Bone marrow (tissue), 2 donors: ENCODE results near the gene USH2A.

ENCODE experiments used
- DNase-seq, 2 donors: peaks; one replicate each; lab custom pipeline; 2025; lab: John Stamatoyannopoulos, UW

The USH2A gene

DNA sequence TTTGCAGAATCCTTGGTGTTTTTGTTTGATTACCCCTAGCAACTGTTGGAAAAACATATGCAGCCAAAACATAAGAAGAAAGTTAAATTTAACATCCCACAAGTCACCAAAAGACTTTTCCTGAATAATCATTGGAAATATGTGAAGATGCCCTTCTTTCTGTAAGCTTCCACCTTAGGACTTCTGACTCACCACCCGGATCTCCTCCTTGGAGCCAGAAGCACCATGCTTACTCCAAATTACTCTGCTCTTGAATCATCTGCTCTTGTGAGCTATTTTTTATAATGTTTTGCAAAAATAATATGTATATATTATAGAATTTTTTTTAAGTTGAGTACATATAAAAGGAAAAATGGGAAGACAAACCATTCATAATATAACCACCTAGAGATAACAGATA lies 464.4 kb downstream of the USH2A start:
- no peak for DNase-seq

GRCh38 chr1:215957663-215958062 lies 465.6 kb downstream of the USH2A start:
- no peak for DNase-seq

DNA sequence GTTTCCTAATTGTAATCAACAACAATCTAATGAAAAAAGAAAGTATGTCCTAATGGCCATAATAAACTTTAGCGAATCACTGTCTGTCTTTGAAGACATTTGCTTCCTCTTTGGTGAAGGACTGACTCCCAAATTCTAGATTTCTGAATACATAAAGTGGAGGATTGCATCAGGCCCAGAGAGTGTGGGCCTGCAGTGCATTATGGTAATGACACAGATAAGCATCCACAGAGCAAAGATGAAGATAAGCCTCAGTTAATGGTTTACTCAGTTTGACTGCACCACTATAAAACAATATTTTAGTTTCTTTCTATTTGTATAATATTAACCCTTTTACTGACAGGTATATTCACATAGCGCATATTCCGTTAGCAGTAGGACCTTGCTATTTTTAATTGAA lies 490.7 kb downstream of the USH2A start:
- no peak for DNase-seq

- no peak for DNase-seq
These were observed 496.6 kb downstream of the USH2A start for GRCh38 chr1:215926670-215927069.

GRCh38 chr1:215923129-215923824 lies 500.0 kb downstream of the USH2A start:
- DNase-seq: no peak

DNA sequence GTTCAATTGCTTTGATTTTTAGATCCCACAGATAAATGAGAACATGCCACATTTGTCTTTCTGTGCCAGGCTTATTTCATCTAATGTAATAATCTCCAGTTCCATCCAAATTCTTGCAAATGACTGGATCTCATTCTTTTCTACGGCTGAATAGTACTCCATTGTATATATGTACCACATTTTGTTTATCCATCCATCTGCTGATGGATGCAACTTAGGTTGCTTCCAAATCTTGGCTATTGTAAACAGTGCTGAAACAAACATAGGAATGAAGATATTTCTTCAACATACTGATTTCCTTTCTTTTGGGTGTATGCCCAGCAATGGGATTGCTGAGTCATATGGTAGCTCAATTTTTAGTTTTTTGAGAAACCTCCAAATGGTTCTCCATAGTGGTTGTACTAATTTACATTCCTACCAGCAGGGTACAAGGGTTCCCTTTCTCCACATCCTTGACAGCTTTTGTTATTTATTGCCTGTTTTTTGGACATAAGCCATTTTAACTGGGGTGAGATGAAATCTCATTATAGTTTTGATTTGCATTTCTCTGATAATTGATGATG lies 511.8 kb downstream of the USH2A start:
- no peak for DNase-seq

DNA sequence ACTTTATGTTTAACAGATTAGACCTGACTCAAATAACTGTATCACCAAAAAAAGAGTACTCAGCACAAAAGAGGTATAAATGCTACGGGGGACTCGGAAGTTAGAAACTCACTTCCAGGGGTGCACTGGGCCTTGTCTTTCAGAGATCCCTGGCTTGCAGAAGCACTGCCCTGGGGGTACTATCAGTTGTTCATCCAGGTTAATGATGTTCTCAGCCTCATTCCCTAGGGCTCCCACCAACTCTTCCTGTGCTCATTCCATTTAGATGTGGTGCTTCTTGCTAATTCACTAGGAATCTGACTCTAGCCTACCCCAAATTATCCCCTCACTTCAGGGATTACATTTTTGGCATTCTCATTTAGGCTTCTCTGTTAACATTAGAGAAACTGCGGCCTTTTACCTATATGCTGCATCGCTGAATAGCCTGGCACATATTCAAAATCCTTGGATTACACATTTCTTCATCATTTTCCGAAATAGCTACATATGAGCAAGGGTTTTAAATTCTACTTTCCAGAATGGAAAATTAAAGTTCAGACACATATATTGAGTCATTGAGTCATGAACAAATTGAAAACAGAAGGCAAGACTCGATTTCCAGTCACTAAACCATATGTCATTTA lies 517.6 kb downstream of the USH2A start:
- no peak for DNase-seq

- DNase-seq: no peak
These were observed 522.6 kb downstream of the USH2A start for GRCh38 chr1:215900684-215901083.

DNA sequence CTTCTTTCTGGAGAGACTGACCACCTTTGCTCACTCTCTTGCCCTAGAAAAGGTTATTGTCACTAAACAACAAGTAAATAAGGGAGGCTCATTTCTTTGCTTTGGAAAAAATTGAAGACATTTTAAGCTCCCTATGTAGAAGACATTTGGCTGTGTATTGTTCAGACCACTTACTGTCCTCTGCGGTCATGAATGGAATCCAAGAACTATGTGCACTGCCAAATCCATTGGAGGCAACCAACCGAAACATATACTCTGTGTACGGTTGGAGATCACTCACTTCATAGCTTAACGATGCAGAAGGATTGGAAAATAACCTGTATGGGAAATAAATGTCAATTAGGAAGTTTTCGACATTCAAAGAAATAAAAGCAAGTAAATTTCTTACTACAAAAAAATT lies 523.3 kb downstream of the USH2A start:
- no peak for DNase-seq

GRCh38 chr1:215895893-215896292 lies 527.4 kb downstream of the USH2A start:
- DNase-seq: no peak

DNA sequence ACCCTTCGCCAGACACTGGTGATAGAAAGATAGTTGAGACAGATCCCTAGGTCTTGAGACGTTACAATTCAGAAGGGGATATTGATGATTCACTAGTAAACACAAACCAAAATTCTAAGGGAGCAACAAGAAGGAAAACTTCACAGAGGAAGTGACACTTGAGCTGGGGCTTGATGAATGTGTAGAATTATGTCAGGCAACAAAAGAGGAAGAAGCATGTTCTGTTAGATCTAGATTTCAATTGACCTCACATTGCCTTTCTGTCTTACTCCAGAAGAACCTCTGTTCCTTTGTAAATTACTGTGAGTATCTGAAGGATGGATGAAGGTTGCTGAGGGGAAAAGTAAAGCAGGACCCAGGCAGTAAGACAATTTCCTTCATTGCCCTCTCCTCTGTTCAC lies 528.0 kb downstream of the USH2A start:
- no peak for DNase-seq

DNA sequence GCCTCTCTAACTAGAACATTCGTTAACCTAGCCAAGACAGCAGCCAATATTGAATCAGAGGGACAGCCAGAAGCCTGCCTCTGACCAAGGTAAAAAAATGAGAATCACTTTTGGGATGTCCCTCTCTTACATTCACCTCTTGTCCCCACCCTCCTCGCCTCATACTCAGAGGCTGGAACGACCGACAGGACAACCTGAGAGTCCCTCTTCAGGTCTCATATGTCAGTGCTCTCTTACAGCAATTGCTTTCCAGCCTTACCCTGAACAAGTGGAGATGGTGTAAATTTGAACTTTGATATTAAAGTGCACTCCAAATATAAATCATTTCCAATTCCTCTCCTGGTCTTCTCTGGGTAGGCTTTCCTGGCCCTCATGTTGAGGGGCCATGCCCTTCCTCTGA lies 528.6 kb downstream of the USH2A start:
- no peak for DNase-seq

- DNase-seq: no peak
These were observed 531.8 kb downstream of the USH2A start for GRCh38 chr1:215891266-215892057.

- DNase-seq: no peak
These were observed 532.8 kb downstream of the USH2A start for GRCh38 chr1:215890438-215890837.

GRCh38 chr1:215889871-215890270 lies 533.4 kb downstream of the USH2A start:
- no peak for DNase-seq

GRCh38 chr1:215888159-215888558 lies 535.1 kb downstream of the USH2A start:
- DNase-seq: no peak

- DNase-seq: no peak
These were observed 535.6 kb downstream of the USH2A start for GRCh38 chr1:215887627-215888026.

DNA sequence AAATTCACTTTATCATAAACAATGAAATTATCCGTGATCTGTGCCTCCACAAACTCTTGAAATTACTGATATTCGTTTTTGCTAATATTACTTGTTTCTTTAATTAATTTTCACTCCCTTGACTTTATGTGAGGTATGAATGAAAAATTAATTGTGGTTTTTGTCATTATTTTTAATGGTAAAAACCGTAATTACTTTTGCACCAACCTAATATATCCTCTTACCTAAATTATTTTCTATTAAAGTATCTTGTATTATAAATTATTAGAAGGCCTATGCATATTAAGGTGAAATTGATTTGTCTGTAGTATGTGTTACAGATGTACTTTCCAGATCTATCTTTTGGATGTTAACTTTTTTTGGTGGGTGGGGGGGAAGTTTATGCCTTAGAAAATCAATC lies 540.2 kb downstream of the USH2A start:
- no peak for DNase-seq

- DNase-seq: no peak
These were observed 544.4 kb downstream of the USH2A start for GRCh38 chr1:215878843-215879242.

- no peak for DNase-seq
These were observed 545.1 kb downstream of the USH2A start for GRCh38 chr1:215878128-215878527.

GRCh38 chr1:215877452-215877951 lies 545.7 kb downstream of the USH2A start:
- no peak for DNase-seq

DNA sequence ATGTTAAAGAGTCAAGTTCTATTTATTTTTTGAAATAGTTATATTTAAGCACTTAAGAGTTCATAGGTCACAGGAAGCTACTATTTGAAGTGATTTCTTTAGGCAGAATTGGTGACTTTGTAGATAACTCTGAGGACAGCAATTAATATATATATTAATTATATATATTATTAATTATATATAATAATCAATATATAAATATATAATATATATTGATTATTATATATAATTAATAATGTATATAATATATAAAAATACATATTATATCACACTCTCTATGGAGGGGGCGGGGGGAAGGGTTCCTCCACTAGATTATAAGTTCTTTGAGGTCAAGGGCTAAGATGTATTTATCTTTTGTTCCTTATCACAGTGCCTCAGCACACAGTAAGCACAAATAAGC lies 547.5 kb downstream of the USH2A start:
- DNase-seq: no peak

DNA sequence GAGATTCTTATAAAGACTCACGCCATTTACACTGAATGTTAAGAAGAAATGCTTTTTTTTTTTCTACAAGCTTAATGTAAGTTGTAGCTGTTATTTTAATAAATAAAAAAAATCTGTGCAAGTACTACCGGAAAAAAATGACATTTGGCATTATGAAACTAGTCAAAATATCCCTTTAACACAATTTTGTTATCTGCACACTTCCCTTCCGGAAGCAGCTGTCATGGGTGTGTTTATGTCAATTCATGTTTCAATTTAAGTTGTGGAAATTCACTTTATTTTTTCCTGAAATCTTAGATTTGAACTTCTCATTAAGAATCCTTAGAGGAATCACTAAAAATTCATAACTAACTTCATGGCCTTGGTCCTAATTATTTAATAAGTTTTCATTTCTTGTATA lies 548.0 kb downstream of the USH2A start:
- no peak for DNase-seq
